ENCODE data around the gene NALCN. TPM values are rescaled to one million over a fixed set of nuclear protein-coding genes. Genes with fewer than 3 reads are reported as not detected.

Gene NALCN
- total RNA-seq, 1 donor from 2014 or later, result 0.35 TPM

DNA sequence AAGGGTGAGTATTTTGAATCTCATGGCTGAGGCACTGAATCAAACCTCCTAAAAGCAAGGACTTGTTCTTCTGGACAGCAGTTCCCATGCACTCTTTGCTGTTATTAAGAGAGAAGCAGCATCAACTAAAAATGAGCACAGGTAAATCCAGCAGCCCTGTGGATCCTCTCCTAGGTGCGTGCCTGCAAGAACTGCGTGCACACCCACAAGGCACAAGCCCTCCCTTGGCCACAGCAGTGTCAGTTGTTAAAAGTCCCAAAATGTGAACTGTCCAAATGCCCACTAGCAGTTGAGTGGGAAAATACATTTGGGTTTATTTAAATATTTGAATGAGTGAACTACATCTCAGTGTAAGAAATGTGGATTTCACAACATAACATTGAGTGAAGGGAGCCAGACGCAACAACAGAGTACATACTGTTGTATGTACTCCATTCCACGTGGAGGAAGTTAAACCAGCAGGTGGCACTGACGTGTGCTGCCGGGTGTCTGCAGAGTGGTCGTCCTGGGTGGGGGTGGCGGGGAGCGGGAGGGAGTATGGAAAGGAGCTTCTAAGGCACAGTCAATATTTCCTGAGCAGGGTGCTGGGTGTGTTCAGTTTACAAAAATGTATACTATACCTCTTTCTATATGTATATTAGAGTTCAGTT, 266.4 kb downstream of the NALCN start:
- H3K36me3 Mint-ChIP-seq (ENCODE audit: low read depth), result no peaks in the 10 kb centered on the region
- DNase-seq (ENCODE audit: low read depth, low spot score), result no peak
- TF ChIP-seq, protein P1, sequence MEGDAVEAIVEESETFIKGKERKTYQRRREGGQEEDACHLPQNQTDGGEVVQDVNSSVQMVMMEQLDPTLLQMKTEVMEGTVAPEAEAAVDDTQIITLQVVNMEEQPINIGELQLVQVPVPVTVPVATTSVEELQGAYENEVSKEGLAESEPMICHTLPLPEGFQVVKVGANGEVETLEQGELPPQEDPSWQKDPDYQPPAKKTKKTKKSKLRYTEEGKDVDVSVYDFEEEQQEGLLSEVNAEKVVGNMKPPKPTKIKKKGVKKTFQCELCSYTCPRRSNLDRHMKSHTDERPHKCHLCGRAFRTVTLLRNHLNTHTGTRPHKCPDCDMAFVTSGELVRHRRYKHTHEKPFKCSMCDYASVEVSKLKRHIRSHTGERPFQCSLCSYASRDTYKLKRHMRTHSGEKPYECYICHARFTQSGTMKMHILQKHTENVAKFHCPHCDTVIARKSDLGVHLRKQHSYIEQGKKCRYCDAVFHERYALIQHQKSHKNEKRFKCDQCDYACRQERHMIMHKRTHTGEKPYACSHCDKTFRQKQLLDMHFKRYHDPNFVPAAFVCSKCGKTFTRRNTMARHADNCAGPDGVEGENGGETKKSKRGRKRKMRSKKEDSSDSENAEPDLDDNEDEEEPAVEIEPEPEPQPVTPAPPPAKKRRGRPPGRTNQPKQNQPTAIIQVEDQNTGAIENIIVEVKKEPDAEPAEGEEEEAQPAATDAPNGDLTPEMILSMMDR (conservative IDR thresholded peaks at IDR 0.05), result peak; percentile 50

DNA sequence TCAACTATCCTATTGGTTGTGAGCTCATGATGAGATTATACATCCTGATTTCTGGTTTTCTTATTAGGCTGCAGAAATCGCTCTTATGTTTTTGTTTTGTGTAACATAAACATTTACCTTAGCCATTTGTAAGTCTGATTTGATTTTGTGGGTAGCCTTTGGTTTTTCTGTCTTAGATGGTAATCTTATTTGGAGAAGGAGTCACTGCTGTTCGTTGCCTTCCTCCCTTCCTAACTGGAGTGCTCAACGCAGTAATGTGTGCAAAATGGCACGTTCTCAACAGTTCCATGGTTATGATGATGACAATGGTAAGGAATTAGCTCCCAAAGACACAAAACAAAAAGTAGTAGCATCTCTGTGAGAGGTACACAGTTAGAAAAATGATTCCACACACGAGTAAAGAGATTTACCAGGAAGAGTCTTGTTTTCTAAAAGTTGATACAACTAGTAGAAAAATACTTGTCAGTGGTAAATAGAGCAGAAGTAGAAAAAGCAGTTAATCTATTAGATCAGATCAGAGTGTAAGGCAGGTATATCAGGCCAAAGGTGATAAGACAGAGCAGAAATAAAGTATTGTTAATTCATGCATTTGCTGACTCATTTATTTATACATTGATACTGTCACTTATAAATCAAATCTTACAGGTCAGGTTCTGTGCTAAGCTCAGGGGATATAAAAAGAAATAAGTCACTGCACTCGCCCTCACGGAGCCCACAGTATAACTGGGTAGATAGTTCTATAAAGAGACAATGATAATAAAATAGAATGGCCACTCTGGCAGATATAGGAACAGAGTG, 270.0 kb downstream of the NALCN start:
- Mint-ChIP-seq H3K4me1 (peaks cover 10% of the 10 kb centered on the region), H3K36me3 (ENCODE audit: low read depth) (no peaks in the 10 kb centered on the region), H3K27ac (ENCODE audit: unreplicated experiment) (no peak overlapping the region), H3K9me3 (no peaks in the 10 kb centered on the region), H3K4me3 (no peak overlapping the region), H3K27me3 (ENCODE audit: low read depth) (peaks cover 30% of the 10 kb centered on the region)
- TF ChIP-seq, protein P1 (conservative IDR thresholded peaks at IDR 0.05), result no peak
- DNase-seq (ENCODE audit: low read depth, low spot score), result no peak

More for the DNA sequence above, 266.4 kb downstream of the NALCN start:
- Mint-ChIP-seq H3K4me3 (no peak overlapping the region), H3K9me3 (no peaks in the 10 kb centered on the region), H3K27me3 (ENCODE audit: low read depth) (peaks cover 25% of the 10 kb centered on the region), H3K27ac (ENCODE audit: unreplicated experiment) (no peak overlapping the region), H3K4me1 (peaks cover 14% of the 10 kb centered on the region)

DNA sequence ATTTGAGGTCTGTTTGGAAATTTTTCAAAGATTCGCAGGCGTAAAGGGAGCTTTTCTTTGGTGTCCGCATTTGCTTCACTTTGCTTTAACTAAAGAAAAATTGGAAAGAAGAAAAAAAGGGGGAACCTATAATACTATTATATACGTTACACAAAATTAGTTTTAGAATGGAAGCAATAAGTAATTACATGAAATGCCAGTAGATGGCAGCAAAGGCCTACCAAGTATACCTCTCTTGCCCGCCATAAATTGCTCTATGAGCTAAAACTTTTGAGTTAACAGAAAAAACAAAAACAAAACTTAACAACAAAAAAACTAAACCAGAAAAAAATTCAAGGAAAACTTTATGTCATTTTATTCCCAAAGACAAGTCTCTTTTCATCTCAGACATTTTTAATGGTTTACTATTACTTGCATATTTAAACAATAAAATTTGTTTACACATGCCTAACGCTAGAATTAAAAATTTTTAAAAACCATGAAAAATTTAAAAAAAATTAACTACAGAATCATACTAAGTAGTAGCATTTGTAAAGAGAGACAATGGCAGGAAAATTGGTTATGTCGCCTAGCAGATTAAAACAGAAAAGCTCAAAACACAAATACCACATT, 271.4 kb downstream of the NALCN start:
- Mint-ChIP-seq H3K4me3 (no peak overlapping the region), H3K27me3 (ENCODE audit: low read depth) (peaks cover 39% of the 10 kb centered on the region), H3K36me3 (ENCODE audit: low read depth) (no peaks in the 10 kb centered on the region), H3K4me1 (peaks cover 5% of the 10 kb centered on the region), H3K9me3 (no peaks in the 10 kb centered on the region), H3K27ac (ENCODE audit: unreplicated experiment) (no peak overlapping the region)
- TF ChIP-seq, protein P1 (conservative IDR thresholded peaks at IDR 0.05), result peak; percentile 88
- DNase-seq (ENCODE audit: low read depth, low spot score), result no peak

DNA sequence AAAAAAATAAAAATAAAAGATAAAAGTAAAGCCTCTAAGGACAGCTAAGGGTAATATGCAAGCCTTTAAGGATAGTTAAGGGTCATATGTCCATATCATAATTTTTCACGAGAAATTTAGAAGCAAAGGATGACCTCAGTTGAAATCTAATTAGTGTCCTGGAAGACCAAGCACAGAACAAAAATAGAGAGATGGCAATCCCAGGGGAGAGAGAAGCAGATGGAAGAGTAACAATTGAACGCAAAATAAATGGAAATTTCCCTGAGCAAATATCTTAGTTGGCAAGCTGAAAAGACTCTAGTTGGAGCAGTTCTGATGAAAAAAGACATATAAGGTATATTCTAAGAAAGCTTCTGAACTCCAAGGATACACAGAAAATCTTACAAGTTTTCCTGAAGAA, 275.4 kb downstream of the NALCN start:
- Mint-ChIP-seq H3K27ac (ENCODE audit: unreplicated experiment) (no peak overlapping the region), H3K4me3 (no peak overlapping the region), H3K4me1 (peaks cover 10% of the 10 kb centered on the region), H3K27me3 (ENCODE audit: low read depth) (peaks cover 55% of the 10 kb centered on the region), H3K9me3 (no peaks in the 10 kb centered on the region), H3K36me3 (ENCODE audit: low read depth) (no peaks in the 10 kb centered on the region)
- DNase-seq (ENCODE audit: low read depth, low spot score), result no peak
- TF ChIP-seq, protein P1 (conservative IDR thresholded peaks at IDR 0.05), result no peak

DNA sequence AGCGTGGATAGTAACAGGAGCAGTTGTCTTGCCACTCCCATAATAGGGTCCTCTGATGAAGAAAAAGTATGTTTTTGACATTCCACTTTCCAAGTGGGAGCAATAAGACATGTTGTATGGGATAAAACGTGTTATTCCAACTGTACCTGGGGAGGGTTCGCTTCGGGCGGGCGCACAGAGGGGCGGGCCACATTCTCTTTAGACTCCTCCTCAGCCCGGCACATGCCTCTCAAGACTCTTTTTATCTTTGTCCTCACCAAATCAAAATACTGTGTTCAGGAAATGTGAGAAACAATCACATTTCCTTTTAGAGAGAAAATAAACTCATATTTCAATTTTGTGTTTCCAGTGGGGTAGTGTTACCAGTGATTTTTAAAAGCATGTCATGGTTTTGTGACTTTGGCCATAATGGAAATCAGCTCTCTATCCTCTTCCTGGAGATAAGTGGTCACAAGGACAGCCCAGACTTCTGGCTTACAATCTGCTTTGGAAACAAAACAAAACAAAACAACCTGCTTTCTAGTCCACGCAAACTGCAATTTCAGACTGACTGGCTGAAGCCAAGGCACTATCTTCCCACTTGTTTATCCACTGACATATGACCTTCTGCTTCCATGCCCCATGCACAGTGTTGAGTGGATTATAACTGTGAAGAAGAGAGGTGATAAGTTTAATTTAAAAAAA, 276.1 kb downstream of the NALCN start:
- DNase-seq (ENCODE audit: low read depth, low spot score), result no peak
- TF ChIP-seq, protein P1 (conservative IDR thresholded peaks at IDR 0.05), result no peak
- peaks cover 52% of the 10 kb centered on the region for H3K27me3 Mint-ChIP-seq (ENCODE audit: low read depth)
- no peak overlapping the region for H3K27ac Mint-ChIP-seq (ENCODE audit: unreplicated experiment)
- H3K9me3 Mint-ChIP-seq, result no peaks in the 10 kb centered on the region
- H3K4me3 Mint-ChIP-seq, result no peak overlapping the region
- H3K36me3 Mint-ChIP-seq (ENCODE audit: low read depth), result no peaks in the 10 kb centered on the region
- peaks cover 10% of the 10 kb centered on the region for H3K4me1 Mint-ChIP-seq

All from neural crest cell (in vitro differentiated cells).